Uterus (tissue), 2 donors: ENCODE results near the gene CCL23.

Experiments
- POLR2A ChIP-seq, 2 donors: fragments of 450-650 bp; IDR thresholded peaks; one replicate each; pipeline ENCODE4 v1.6.1; 2016; ENCODE audit warnings: antibody characterized with exemption in 2 of 2, mild to moderate bottlenecking in 1 of 2, moderate library complexity in 1 of 2
- TF ChIP-seq, protein P1 (sequence below), 4 experiments: fragments of 200-600 bp in 2 of 4; fragments of 450-650 bp in 2 of 4; sonication (generic) in 2 of 4; IDR thresholded peaks; one replicate each; pipeline ENCODE4 v1.5.1; 2016 to 2019; ENCODE audit warnings: antibody characterized with exemption in 4 of 4, mild to moderate bottlenecking in 2 of 4, moderate library complexity in 1 of 4

DNA sequence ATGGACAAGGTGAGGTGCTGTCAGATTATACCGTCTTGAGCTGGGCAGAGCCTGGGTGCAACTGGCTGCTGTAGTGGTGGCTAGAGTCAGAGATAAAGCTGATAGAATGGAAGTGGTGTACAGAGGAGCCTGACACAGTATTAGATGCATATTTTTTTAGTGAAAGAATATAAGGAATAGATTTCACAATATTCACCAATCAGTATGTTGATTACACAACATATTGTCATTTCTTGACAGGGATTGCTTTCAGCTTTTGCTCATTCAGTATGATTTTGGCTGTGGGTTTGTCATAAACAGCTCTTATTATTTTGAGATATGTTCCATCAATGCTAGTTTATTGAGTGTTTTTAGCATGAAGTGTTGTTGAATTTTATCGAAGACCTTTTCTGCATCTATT, 1.7 kb upstream of the CCL23 start:
- TF ChIP-seq, protein P1, sequence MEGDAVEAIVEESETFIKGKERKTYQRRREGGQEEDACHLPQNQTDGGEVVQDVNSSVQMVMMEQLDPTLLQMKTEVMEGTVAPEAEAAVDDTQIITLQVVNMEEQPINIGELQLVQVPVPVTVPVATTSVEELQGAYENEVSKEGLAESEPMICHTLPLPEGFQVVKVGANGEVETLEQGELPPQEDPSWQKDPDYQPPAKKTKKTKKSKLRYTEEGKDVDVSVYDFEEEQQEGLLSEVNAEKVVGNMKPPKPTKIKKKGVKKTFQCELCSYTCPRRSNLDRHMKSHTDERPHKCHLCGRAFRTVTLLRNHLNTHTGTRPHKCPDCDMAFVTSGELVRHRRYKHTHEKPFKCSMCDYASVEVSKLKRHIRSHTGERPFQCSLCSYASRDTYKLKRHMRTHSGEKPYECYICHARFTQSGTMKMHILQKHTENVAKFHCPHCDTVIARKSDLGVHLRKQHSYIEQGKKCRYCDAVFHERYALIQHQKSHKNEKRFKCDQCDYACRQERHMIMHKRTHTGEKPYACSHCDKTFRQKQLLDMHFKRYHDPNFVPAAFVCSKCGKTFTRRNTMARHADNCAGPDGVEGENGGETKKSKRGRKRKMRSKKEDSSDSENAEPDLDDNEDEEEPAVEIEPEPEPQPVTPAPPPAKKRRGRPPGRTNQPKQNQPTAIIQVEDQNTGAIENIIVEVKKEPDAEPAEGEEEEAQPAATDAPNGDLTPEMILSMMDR (IDR thresholded peaks at IDR 0.05) = no peak
- no peak for TF ChIP-seq POLR2A (IDR thresholded peaks at IDR 0.05)
